ENCODE measurements around the gene LMX1B. TPM values are rescaled to one million over a fixed set of nuclear protein-coding genes. Genes with fewer than 3 reads are reported as not detected.

LMX1B gene
- total and polyA plus RNA-seq, 2 donors (not counting 1 experiment from before 2014, with no cell fraction given) = not detected

- peak overlapping the region in 1 of 4 experiments; percentile 27 for H3K4me3 ChIP-seq (replicated peaks in 1 of 4; ENCODE audit: control extremely low read depth in 1 of 4, insufficient read depth in 1 of 4, low read depth in 3 of 4, low read length in 4 of 4)
These were observed 69.4 kb downstream of the LMX1B start for GRCh38 chr9:126682928-126683697.

DNA sequence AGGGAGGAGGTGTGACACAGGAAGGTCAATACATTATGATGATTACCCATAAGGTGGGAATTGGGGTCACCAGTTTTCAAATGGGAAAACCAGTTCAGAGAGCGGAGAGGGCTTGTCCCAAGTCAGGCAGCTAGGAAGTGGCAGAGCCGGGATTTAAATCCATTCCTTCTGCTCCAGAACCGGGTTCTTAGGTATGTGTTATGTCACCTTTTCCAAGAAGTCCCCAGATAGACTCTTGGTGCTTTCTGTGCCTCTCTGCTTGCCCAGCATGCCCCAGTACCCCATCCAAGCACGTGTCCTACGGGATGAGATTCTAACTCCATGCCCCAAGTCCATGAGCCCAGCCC lies 69.9 kb downstream of the LMX1B start:
- TF ChIP-seq EZH2 (IDR thresholded peaks at IDR 0.05; ENCODE audit: low read length, missing control alignments) = no peak
- TF ChIP-seq, protein P1, sequence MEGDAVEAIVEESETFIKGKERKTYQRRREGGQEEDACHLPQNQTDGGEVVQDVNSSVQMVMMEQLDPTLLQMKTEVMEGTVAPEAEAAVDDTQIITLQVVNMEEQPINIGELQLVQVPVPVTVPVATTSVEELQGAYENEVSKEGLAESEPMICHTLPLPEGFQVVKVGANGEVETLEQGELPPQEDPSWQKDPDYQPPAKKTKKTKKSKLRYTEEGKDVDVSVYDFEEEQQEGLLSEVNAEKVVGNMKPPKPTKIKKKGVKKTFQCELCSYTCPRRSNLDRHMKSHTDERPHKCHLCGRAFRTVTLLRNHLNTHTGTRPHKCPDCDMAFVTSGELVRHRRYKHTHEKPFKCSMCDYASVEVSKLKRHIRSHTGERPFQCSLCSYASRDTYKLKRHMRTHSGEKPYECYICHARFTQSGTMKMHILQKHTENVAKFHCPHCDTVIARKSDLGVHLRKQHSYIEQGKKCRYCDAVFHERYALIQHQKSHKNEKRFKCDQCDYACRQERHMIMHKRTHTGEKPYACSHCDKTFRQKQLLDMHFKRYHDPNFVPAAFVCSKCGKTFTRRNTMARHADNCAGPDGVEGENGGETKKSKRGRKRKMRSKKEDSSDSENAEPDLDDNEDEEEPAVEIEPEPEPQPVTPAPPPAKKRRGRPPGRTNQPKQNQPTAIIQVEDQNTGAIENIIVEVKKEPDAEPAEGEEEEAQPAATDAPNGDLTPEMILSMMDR (conservative IDR thresholded peaks at IDR 0.05 in 1 of 2, IDR thresholded peaks at IDR 0.05 in 1 of 2; ENCODE audit: low read depth in 1 of 2, low read length in 2 of 2) = no peak
- H3K4me2 ChIP-seq (ENCODE audit: extremely low read depth, insufficient read depth, low read length) = no peak overlapping the region
- no peaks in the 10 kb centered on the region for H3K36me3 ChIP-seq (ENCODE audit: control insufficient read depth, insufficient read depth, low read length)
- H2AFZ ChIP-seq (ENCODE audit: low read length) = no peak overlapping the region
- H3K4me1 ChIP-seq (ENCODE audit: control insufficient read depth, extremely low read depth, insufficient read depth, low read length) = no peaks in the 10 kb centered on the region
- no peaks in the 10 kb centered on the region for H3K9me3 ChIP-seq (ENCODE audit: control insufficient read depth, insufficient read depth, low read depth, low read length)
- DNase-seq (ENCODE audit: low read depth in 2 of 2) = no peak
- H3K27ac ChIP-seq (ENCODE audit: insufficient read depth, low read length) = no peak overlapping the region
- no peaks in the 10 kb centered on the region for H3K79me2 ChIP-seq (ENCODE audit: control insufficient read depth, insufficient read depth, low read length)
- H3K27me3 ChIP-seq (ENCODE audit: control insufficient read depth, insufficient read depth, low read length) = peaks cover 26% of the 10 kb centered on the region
- no peak overlapping the region for H3K4me3 ChIP-seq (replicated peaks in 1 of 4; ENCODE audit: control extremely low read depth in 1 of 4, insufficient read depth in 1 of 4, low read depth in 3 of 4, low read length in 4 of 4)
- no peak overlapping the region for H3K9ac ChIP-seq (ENCODE audit: insufficient read depth, low read length)
- H4K20me1 ChIP-seq (ENCODE audit: control insufficient read depth, extremely low read depth, insufficient read depth, low read length) = no peaks in the 10 kb centered on the region

More at GRCh38 chr9:126682928-126683697, 69.4 kb downstream of the LMX1B start:
- peak in 1 of 2 donors; percentile 20 for DNase-seq (ENCODE audit: low read depth in 2 of 2)
- Histone ChIP-seq H3K36me3 (ENCODE audit: control insufficient read depth, insufficient read depth, low read length) (no peaks in the 10 kb centered on the region), H3K4me1 (ENCODE audit: control insufficient read depth, extremely low read depth, insufficient read depth, low read length) (no peaks in the 10 kb centered on the region), H3K9ac (ENCODE audit: insufficient read depth, low read length) (no peak overlapping the region), H2AFZ (ENCODE audit: low read length) (no peak overlapping the region), H3K27ac (ENCODE audit: insufficient read depth, low read length) (no peak overlapping the region), H3K9me3 (ENCODE audit: control insufficient read depth, insufficient read depth, low read depth, low read length) (no peaks in the 10 kb centered on the region), H4K20me1 (ENCODE audit: control insufficient read depth, extremely low read depth, insufficient read depth, low read length) (no peaks in the 10 kb centered on the region), H3K79me2 (ENCODE audit: control insufficient read depth, insufficient read depth, low read length) (no peaks in the 10 kb centered on the region), H3K27me3 (ENCODE audit: control insufficient read depth, insufficient read depth, low read length) (peaks cover 26% of the 10 kb centered on the region), H3K4me2 (ENCODE audit: extremely low read depth, insufficient read depth, low read length) (no peak overlapping the region)
- peak; percentile 78 for TF ChIP-seq EZH2 (IDR thresholded peaks at IDR 0.05; ENCODE audit: low read length, missing control alignments)
- TF ChIP-seq, protein P1 (conservative IDR thresholded peaks at IDR 0.05 in 1 of 2, IDR thresholded peaks at IDR 0.05 in 1 of 2; ENCODE audit: low read depth in 1 of 2, low read length in 2 of 2) = no peak

DNA sequence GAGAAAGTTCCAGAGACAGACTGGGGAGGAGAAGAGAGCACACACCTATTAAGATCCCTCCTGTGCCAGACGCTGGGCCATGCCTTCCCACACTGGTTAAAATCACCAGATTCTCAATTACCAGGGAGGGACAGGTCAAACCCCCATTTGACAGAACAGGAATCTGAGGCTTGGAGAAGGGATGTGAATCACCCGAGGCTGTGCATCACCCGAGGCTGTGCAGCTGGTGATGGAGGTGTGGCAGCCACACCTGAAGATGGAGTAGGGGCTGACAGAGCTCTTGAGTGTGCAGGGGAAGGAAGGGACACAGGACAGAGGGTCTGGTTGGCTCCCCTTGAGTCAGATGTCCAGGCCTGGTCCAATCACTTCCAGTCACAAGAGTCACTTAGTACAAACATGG lies 70.6 kb downstream of the LMX1B start:
- H3K4me1 ChIP-seq (ENCODE audit: control insufficient read depth, extremely low read depth, insufficient read depth, low read length) = no peaks in the 10 kb centered on the region
- no peaks in the 10 kb centered on the region for H3K79me2 ChIP-seq (ENCODE audit: control insufficient read depth, insufficient read depth, low read length)
- H3K9me3 ChIP-seq (ENCODE audit: control insufficient read depth, insufficient read depth, low read depth, low read length) = no peaks in the 10 kb centered on the region
- H3K27me3 ChIP-seq (ENCODE audit: control insufficient read depth, insufficient read depth, low read length) = peaks cover 26% of the 10 kb centered on the region
- TF ChIP-seq EZH2 (IDR thresholded peaks at IDR 0.05; ENCODE audit: low read length, missing control alignments) = no peak
- TF ChIP-seq, protein P1 (conservative IDR thresholded peaks at IDR 0.05 in 1 of 2, IDR thresholded peaks at IDR 0.05 in 1 of 2; ENCODE audit: low read depth in 1 of 2, low read length in 2 of 2) = no peak
- no peak overlapping the region for H3K4me3 ChIP-seq (replicated peaks in 1 of 4; ENCODE audit: control extremely low read depth in 1 of 4, insufficient read depth in 1 of 4, low read depth in 3 of 4, low read length in 4 of 4)
- H2AFZ ChIP-seq (ENCODE audit: low read length) = no peak overlapping the region
- H3K27ac ChIP-seq (ENCODE audit: insufficient read depth, low read length) = no peak overlapping the region
- no peaks in the 10 kb centered on the region for H4K20me1 ChIP-seq (ENCODE audit: control insufficient read depth, extremely low read depth, insufficient read depth, low read length)
- H3K36me3 ChIP-seq (ENCODE audit: control insufficient read depth, insufficient read depth, low read length) = no peaks in the 10 kb centered on the region
- H3K9ac ChIP-seq (ENCODE audit: insufficient read depth, low read length) = no peak overlapping the region
- H3K4me2 ChIP-seq (ENCODE audit: extremely low read depth, insufficient read depth, low read length) = no peak overlapping the region
- DNase-seq (ENCODE audit: low read depth in 2 of 2) = no peak
